HCT116 (cell line): ENCODE results near the gene ACTRT2. TPM values are rescaled to one million over a fixed set of nuclear protein-coding genes. Genes with fewer than 3 reads are reported as not detected.

Source experiments
- ATAC-seq: fragments of 200-7000 bp; cut with Tn5 transposase; 2 replicates; pipeline ENCODE4 v1.9.1; 2020; ENCODE audit warnings: mild to moderate bottlenecking, moderate library complexity
- BruUV-seq: library from RNA; stranded (reverse); fragments of 400-500 nt; replicated peaks from 2 replicates; lab custom pipeline; 2021; lab: Mats Ljungman, UMichigan
- CTCF ChIA-PET: fragments of 300-600 bp; sonication (Branson Sonifier 250); formaldehyde crosslinking; loops from one replicate; lab custom pipeline; 2021; ENCODE audit warnings: antibody characterized with exemption; lab: Charles Lee
- POLR2A ChIA-PET: fragments of 300-600, 350-600 bp; sonication (Branson Sonifier 250); formaldehyde crosslinking; loops from one replicate; lab custom pipeline; 2021; ENCODE audit warnings: antibody characterized with exemption; lab: Charles Lee
- RAD21 ChIA-PET, 2 experiments: fragments of 300-600 bp; sonication (Branson Sonifier 250); formaldehyde crosslinking; loops; one replicate each; lab custom pipeline; 2023; ENCODE audit warnings: low total read pairs in 2 of 2; ENCODE audit not compliant: uncharacterized antibody in 2 of 2, unreplicated experiment in 2 of 2, low non-redundant PET in 1 of 2; lab: Charles Lee
- DNase-seq: peaks from one replicate; pipeline ENCODE4 v3.0.0-alpha.2; 2010; ENCODE audit warnings: low read depth, low spot score
- H2AFZ ChIP-seq: fragments of 200-600 bp; shearing (Covaris generic), sonication (generic); 2 replicates; pipeline ENCODE4 v1.6.1; 2017; ENCODE audit warnings: low read depth, mixed run types, mixed read lengths, antibody characterized with exemption, low read length; ENCODE audit not compliant: poor library complexity, severe bottlenecking
- H3K27ac ChIP-seq: 2 replicates; pipeline ENCODE4 v1.5.1; 2012; ENCODE audit warnings: low read depth, low read length
- H3K27me3 ChIP-seq: fragments of 200-600 bp; sonication (generic); 2 replicates; pipeline ENCODE4 v1.6.1; 2016; ENCODE audit warnings: mixed run types, low read length, mixed read lengths; ENCODE audit not compliant: insufficient read depth
- H3K36me3 ChIP-seq, 2 experiments: fragments of 200-500 bp in 1 of 2; fragments of 200-600 bp in 1 of 2; sonication (Bioruptor generic) in 1 of 2; sonication (generic) in 1 of 2; 2 replicates each; pipeline versions ENCODE4 v1.5.1 to v1.6.1; 2014 to 2016; ENCODE audit warnings: low read length in 2 of 2, inconsistent platforms in 1 of 2, mixed read lengths in 1 of 2, mixed run types in 1 of 2; ENCODE audit not compliant: insufficient read depth in 2 of 2, control insufficient read depth in 1 of 2
- H3K4me1 ChIP-seq, 2 experiments: fragments of 200-600 bp in 1 of 2; sonication (generic) in 1 of 2; 2 replicates each; pipeline versions ENCODE4 v1.5.1 to v1.6.1; 2012 to 2017; ENCODE audit warnings: low read length in 2 of 2, inconsistent platforms in 1 of 2, mild to moderate bottlenecking in 1 of 2, mixed read lengths in 1 of 2, mixed run types in 1 of 2, moderate library complexity in 1 of 2; ENCODE audit not compliant: insufficient read depth in 2 of 2, control insufficient read depth in 1 of 2
- H3K4me2 ChIP-seq: fragments of 200-600 bp; sonication (generic); 2 replicates; pipeline ENCODE4 v1.6.1; 2017; ENCODE audit warnings: mixed run types, low read length, mixed read lengths
- H3K4me3 ChIP-seq, 2 experiments: fragments of 200-600 bp in 1 of 2; sonication (generic) in 1 of 2; replicated peaks in 1 of 2; 2 replicates each; pipeline ENCODE4 v1.5.1; 2011 to 2016; ENCODE audit warnings: low read length in 2 of 2, control low read depth in 1 of 2, low read depth in 1 of 2, mild to moderate bottlenecking in 1 of 2, mixed read lengths in 1 of 2, mixed run types in 1 of 2
- H3K79me2 ChIP-seq: fragments of 200-600 bp; sonication (generic); 2 replicates; pipeline ENCODE4 v1.6.1; 2017; ENCODE audit warnings: mild to moderate bottlenecking, mixed run types, low read length, moderate library complexity, mixed read lengths; ENCODE audit not compliant: insufficient read depth
- H3K9ac ChIP-seq: fragments of 200-600 bp; sonication (generic); 2 replicates; pipeline ENCODE4 v1.6.1; 2016; ENCODE audit warnings: low read length, mixed read lengths
- H3K9me2 ChIP-seq: fragments of 200-600 bp; sonication (generic), shearing (Covaris generic); 2 replicates; pipeline ENCODE4 v1.6.1; 2017; ENCODE audit warnings: mixed run types, mild to moderate bottlenecking, moderate library complexity; ENCODE audit not compliant: insufficient read depth
- H3K9me3 ChIP-seq, 2 experiments: fragments of 200-500 bp in 1 of 2; fragments of 200-600 bp in 1 of 2; sonication (Bioruptor generic) in 1 of 2; sonication (generic) in 1 of 2; 2 replicates each; pipeline ENCODE4 v1.6.1; 2014 to 2017; ENCODE audit warnings: low read length in 2 of 2, mixed read lengths in 2 of 2, inconsistent platforms in 1 of 2, low read depth in 1 of 2, mild to moderate bottlenecking in 1 of 2, mixed run types in 1 of 2, moderate library complexity in 1 of 2; ENCODE audit not compliant: control insufficient read depth in 1 of 2, insufficient read depth in 1 of 2
- H4K20me1 ChIP-seq: fragments of 200-600 bp; sonication (generic), shearing (Covaris generic); 2 replicates; pipeline ENCODE4 v1.6.1; 2017; ENCODE audit warnings: mixed run types, mild to moderate bottlenecking, moderate library complexity; ENCODE audit not compliant: insufficient read depth
- CEBPB ChIP-seq: IDR thresholded peaks from 2 replicates; pipeline ENCODE4 v1.6.1; 2012; ENCODE audit warnings: low read depth
- ELF1 ChIP-seq: IDR thresholded peaks from 2 replicates; pipeline ENCODE4 v1.6.1; 2012; ENCODE audit warnings: low read depth, borderline replicate concordance
- EZH2phosphoT487 ChIP-seq: fragments of 200-600 bp; IDR thresholded peaks from 2 replicates; pipeline ENCODE4 v1.6.1; 2018; ENCODE audit warnings: antibody characterized with exemption, borderline replicate concordance
- REST ChIP-seq: IDR thresholded peaks from 2 replicates; pipeline ENCODE4 v1.6.1; 2012; ENCODE audit warnings: low read depth
- SRF ChIP-seq: IDR thresholded peaks from 2 replicates; pipeline ENCODE4 v1.6.1; 2012; ENCODE audit warnings: low read depth
- TCF7L2 ChIP-seq: IDR thresholded peaks from 2 replicates; pipeline ENCODE4 v1.7.0; 2011; ENCODE audit warnings: borderline replicate concordance, inconsistent platforms; ENCODE audit not compliant: insufficient read depth, insufficient read length; ENCODE audit errors: extremely low read depth
- YY1 ChIP-seq: IDR thresholded peaks from 2 replicates; pipeline ENCODE4 v1.6.1; 2011; ENCODE audit warnings: low read length, low read depth, moderate library complexity, mild to moderate bottlenecking; ENCODE audit not compliant: insufficient replicate concordance; ENCODE audit errors: extremely low read depth
- ZBTB33 ChIP-seq: IDR thresholded peaks from 2 replicates; pipeline ENCODE4 v1.6.1; 2011; ENCODE audit warnings: mild to moderate bottlenecking, low read length, moderate library complexity; ENCODE audit not compliant: insufficient replicate concordance; ENCODE audit errors: extremely low read depth
- intact Hi-C: fragments of 100-400 bp; cut with micrococcal nuclease; formaldehyde crosslinking; loops from 2 replicates; pipeline ENCODE4 v1.10.0; 2022
- total RNA-seq: library from RNA; stranded (reverse); gene quantifications from one replicate; pipeline ENCODE4 v1.2.1, GENCODE V29; 2021; ENCODE audit not compliant: unreplicated experiment

ACTRT2 gene
- total RNA-seq, 1 experiment from 2014 or later = not detected

DNA sequence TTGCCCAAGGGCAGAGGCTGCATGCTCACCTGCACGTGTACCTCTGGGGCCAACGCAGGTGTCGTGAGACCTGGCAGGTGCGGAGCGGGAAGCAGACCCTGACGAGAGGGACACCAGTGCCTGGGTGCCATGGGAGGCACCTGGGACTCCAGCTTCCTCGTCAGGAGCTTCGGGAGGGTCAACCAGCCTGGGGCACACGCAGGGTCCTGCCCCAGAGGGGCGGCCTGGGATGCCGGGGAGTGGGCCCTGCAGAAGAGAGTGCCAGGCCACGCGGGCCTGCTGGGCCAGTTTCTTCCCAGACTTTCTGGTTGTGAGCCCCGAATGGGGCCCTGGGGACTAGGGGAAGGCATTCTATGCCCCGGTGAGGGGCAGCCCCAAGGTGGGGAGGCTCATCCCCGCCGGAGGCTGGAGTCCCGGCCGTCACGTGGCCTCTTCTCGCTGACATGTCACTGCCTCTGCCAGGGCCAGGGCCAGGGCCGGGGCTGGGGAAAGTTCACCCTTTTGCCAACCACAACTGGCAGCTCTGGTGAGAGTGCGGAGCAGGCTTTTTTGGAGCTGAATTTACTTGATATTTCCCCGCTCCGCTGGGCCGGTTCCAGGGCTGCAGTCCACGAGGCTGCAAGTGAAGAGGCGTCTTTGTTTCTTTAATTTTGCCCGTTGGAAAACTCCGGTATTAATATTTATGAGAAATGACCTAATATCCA is 38.5 kb upstream of the ACTRT2 start:
- intact Hi-C loops = no loop called here
- Histone ChIP-seq H3K36me3 (no peaks in the 10 kb centered on the region), H3K27me3 (no peaks in the 10 kb centered on the region), H3K4me3 (no peak overlapping the region), H3K4me1 (no peaks in the 10 kb centered on the region), H3K4me2 (no peak overlapping the region), H4K20me1 (no peaks in the 10 kb centered on the region), H3K9ac (no peak overlapping the region), H3K9me2 (no peaks in the 10 kb centered on the region), H3K9me3 (no peaks in the 10 kb centered on the region), H3K27ac (no peak overlapping the region), H2AFZ (no peak overlapping the region), H3K79me2 (no peaks in the 10 kb centered on the region)
- DNase-seq (no peak), ATAC-seq (no peak)
- TF ChIP-seq REST (no peak), EZH2phosphoT487 (no peak)
- RAD21 ChIA-PET = no interaction called here
- POLR2A ChIA-PET = no interaction called here
- CTCF ChIA-PET = no interaction called here
- no TSS peak for BruUV-seq

GRCh38 chr1:2983319-2983705 is 38.0 kb upstream of the ACTRT2 start:
- Histone ChIP-seq H3K4me2 (no peak overlapping the region), H3K4me1 (no peaks in the 10 kb centered on the region), H3K9me3 (no peaks in the 10 kb centered on the region), H3K9me2 (no peaks in the 10 kb centered on the region), H4K20me1 (no peaks in the 10 kb centered on the region), H2AFZ (no peak overlapping the region), H3K36me3 (no peaks in the 10 kb centered on the region), H3K4me3 (no peak overlapping the region), H3K9ac (no peak overlapping the region), H3K79me2 (no peaks in the 10 kb centered on the region), H3K27ac (no peak overlapping the region), H3K27me3 (no peaks in the 10 kb centered on the region)
- CTCF ChIA-PET = no interaction called here
- RAD21 ChIA-PET = no interaction called here
- intact Hi-C loops = no loop called here
- DNase-seq (no peak), ATAC-seq (no peak)
- POLR2A ChIA-PET = no interaction called here
- no TSS peak for BruUV-seq
- TF ChIP-seq REST = no peak
- no peak for TF ChIP-seq SRF
- no peak for TF ChIP-seq TCF7L2
- no peak for TF ChIP-seq ZBTB33
- no peak for TF ChIP-seq ELF1
- no peak for TF ChIP-seq CEBPB
- TF ChIP-seq YY1 = no peak
